RWPE2 (cell line): ENCODE measurements around the gene TAPBPL.
A peak's percentile ranks its signal among the peaks of the same experiment; 100 is the strongest.
"Not testable (repeated sequence)": the region's sequence is repeated elsewhere in the genome, so short reads cannot be mapped to it uniquely, and the experiment has no call there.

Experiments
- ATAC-seq: fragments of 200-7000 bp; cut with Tn5 transposase; 3 replicates; pipeline ENCODE4 v1.9.1; 2021; ENCODE audit warnings: low read depth
- DNase-seq: peaks from one replicate; pipeline ENCODE4 v3.0.0-alpha.2; 2020; ENCODE audit warnings: low spot score
- H3K27ac ChIP-seq: fragments of 450-650 bp; 2 replicates; pipeline ENCODE4 v1.5.1; 2017; ENCODE audit warnings: mild to moderate bottlenecking; ENCODE audit not compliant: poor library complexity, severe bottlenecking
- H3K27me3 ChIP-seq: fragments of 250-450 bp; sonication (Bioruptor Pico); 2 replicates; pipeline ENCODE4 v1.5.1; 2021; ENCODE audit warnings: mild to moderate bottlenecking, moderate library complexity; ENCODE audit not compliant: insufficient read depth, poor library complexity, severe bottlenecking
- H3K36me3 ChIP-seq: fragments of 250-450 bp; sonication (Bioruptor Pico); 2 replicates; pipeline ENCODE4 v1.5.1; 2020; ENCODE audit warnings: low read depth, mild to moderate bottlenecking, moderate library complexity
- H3K4me1 ChIP-seq: fragments of 250-450 bp; sonication (Bioruptor Pico); 2 replicates; pipeline ENCODE4 v1.5.1; 2021; ENCODE audit warnings: mild to moderate bottlenecking, moderate library complexity; ENCODE audit not compliant: insufficient read depth, poor library complexity, severe bottlenecking
- H3K4me3 ChIP-seq: fragments of 250-450 bp; sonication (Bioruptor Pico); 2 replicates; pipeline ENCODE4 v1.5.1; 2021; ENCODE audit warnings: mild to moderate bottlenecking, moderate library complexity; ENCODE audit not compliant: severe bottlenecking
- H3K9me3 ChIP-seq: fragments of 250-450 bp; sonication (Bioruptor Pico); 2 replicates; pipeline ENCODE4 v1.5.1; 2021; ENCODE audit warnings: mild to moderate bottlenecking, moderate library complexity; ENCODE audit not compliant: severe bottlenecking
- TF ChIP-seq, protein P1 (sequence below): fragments of 450-650 bp; IDR thresholded peaks from one replicate; pipeline ENCODE4 v1.5.1; 2017; ENCODE audit warnings: mild to moderate bottlenecking, moderate library complexity; ENCODE audit not compliant: poor library complexity, severe bottlenecking

Gene TAPBPL

DNA sequence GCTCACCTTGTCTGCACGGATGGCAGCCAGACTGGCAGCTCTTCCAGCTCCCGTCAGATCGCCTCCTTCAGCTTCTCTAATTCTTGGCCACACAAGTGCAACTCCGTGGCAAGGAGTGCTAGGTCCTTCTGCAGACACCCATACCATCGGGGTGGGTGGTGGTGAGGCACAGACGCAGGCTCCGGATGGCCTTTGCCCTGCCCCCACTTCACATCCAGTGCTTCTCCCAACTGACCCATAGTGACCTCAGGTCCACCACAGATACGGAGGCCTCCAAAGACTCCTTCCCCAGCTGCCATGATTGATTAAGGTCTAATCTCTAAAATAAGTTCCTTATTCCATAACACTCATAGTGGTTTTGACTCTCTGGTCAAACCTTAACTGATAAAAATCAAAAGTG, 27.0 kb upstream of the TAPBPL start:
- no peaks in the 10 kb centered on the region for H3K36me3 ChIP-seq
- no peak overlapping the region for H3K27ac ChIP-seq
- H3K4me1 ChIP-seq: no peaks in the 10 kb centered on the region
- DNase-seq (no peak), ATAC-seq (no peak)
- no peaks in the 10 kb centered on the region for H3K9me3 ChIP-seq
- H3K4me3 ChIP-seq: no peak overlapping the region
- TF ChIP-seq, protein P1, sequence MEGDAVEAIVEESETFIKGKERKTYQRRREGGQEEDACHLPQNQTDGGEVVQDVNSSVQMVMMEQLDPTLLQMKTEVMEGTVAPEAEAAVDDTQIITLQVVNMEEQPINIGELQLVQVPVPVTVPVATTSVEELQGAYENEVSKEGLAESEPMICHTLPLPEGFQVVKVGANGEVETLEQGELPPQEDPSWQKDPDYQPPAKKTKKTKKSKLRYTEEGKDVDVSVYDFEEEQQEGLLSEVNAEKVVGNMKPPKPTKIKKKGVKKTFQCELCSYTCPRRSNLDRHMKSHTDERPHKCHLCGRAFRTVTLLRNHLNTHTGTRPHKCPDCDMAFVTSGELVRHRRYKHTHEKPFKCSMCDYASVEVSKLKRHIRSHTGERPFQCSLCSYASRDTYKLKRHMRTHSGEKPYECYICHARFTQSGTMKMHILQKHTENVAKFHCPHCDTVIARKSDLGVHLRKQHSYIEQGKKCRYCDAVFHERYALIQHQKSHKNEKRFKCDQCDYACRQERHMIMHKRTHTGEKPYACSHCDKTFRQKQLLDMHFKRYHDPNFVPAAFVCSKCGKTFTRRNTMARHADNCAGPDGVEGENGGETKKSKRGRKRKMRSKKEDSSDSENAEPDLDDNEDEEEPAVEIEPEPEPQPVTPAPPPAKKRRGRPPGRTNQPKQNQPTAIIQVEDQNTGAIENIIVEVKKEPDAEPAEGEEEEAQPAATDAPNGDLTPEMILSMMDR: no peak
- no peaks in the 10 kb centered on the region for H3K27me3 ChIP-seq

DNA sequence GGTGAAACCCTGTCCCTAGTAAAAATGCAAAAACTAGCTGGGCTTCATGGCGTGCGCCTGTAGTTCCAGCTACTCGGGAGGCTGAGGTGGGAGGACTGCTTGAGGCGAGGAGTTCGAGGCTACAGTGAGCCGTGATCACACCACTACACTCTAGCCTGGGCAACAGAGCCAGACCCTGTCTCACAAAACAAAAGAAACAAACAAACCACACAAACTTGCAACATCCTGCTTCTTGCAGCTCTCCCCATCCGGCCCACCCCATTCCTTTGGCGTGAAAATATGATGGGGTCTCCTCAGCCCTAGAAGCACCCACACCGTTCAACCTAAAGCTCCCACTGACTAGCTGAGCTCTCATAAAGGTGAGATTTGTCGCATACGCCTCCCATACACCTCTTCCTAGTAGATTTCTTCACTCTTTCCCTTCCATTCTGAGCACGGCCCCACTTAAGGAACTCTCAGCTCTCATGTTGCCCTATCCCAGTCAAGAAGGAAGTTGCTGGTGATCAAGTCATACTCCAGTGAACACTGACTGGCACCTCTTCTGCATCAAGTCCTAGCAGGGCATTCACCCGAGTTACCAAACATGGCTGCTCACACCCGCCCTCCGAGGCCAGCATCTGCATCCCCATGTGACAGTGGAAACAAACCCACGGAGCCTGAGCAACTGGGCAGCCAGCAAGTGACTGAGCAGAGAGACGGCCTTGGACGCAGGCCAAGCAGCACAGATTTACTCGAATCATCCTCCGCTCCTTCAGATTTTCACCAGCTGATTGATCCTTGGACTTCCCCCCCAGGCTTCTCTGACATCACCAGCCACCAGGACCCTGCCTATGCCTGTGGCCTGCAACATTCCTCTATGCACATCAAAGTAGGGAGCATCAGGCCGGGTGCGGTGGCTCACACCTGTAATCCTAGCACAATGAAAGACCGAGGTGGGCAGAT, 26.0 kb upstream of the TAPBPL start:
- Histone ChIP-seq H3K4me1 (peaks cover 9% of the 10 kb centered on the region), H3K27me3 (no peaks in the 10 kb centered on the region), H3K27ac (no peak overlapping the region), H3K4me3 (no peak overlapping the region), H3K36me3 (no peaks in the 10 kb centered on the region), H3K9me3 (no peaks in the 10 kb centered on the region)
- ATAC-seq (no peak), DNase-seq (no peak)
- TF ChIP-seq, protein P1: no peak

DNA sequence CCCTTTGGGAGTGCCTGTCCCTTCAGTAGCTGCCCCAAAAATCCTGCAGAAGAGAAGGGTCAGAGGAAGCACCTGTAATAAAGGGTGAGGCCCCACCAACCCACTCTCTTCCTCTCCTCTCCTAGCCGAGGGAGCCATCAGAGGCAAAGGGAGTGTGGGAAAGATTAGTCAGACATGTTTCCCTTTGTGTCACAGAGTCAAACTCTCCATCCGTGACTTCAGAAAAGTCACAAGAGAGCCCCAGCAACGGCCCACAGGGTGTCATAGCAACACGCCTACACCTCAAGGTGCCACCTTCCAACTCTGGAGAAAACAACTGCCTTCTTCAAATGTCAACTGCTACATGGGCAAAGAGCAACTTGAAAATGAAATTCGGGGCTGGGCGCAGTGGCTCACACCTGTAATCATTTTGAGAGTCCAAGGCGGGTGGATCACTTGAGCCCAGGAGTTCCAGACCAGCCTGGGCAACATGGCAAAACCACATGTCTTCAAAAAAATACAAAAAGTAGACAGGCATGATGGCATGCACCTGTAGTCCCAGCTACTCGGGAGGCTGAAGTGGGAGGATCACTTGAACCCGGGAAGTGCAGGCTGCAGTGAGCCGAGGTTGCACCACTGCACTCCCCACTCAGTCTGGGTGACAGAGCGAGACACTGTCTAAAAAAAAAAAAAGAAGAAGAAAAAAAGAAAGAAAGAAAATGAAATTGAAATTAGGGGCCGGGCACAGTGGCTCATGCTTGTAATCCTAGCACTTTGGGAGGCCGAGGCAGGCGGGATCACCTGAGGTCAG, 24.8 kb upstream of the TAPBPL start:
- peaks cover 13% of the 10 kb centered on the region for H3K4me1 ChIP-seq

DNA sequence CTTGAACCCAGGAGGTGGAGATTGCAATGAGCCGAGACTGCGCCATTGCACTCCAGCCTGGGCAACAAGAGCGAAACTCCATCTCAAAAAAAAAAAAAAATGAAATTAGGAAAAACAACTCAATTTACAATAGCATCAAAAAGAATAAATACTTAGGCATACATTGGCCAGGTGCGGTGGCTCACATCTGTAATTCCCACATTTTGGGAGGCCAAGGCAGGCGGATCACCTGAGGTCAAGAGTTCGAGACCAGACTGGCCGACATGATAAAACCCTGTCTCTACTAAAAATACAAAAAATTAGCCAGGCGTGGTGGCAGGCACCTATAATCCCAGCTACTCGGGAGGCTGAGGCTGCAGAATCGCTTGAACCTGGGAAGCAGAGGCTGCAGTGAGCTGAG, 24.0 kb upstream of the TAPBPL start:
- H3K9me3 ChIP-seq, H3K27me3 ChIP-seq, ATAC-seq, H3K4me3 ChIP-seq, H3K36me3 ChIP-seq, H3K27ac ChIP-seq: not testable (repeated sequence)
- peaks cover 13% of the 10 kb centered on the region for H3K4me1 ChIP-seq
- DNase-seq: peak; percentile 6

More for the DNA sequence above, 24.8 kb upstream of the TAPBPL start:
- Histone ChIP-seq H3K36me3 (no peaks in the 10 kb centered on the region), H3K4me3 (no peak overlapping the region), H3K9me3 (no peaks in the 10 kb centered on the region), H3K27me3 (no peaks in the 10 kb centered on the region), H3K27ac (no peak overlapping the region)
- DNase-seq (peak; percentile 25), ATAC-seq (no peak)
- TF ChIP-seq, protein P1: no peak

DNA sequence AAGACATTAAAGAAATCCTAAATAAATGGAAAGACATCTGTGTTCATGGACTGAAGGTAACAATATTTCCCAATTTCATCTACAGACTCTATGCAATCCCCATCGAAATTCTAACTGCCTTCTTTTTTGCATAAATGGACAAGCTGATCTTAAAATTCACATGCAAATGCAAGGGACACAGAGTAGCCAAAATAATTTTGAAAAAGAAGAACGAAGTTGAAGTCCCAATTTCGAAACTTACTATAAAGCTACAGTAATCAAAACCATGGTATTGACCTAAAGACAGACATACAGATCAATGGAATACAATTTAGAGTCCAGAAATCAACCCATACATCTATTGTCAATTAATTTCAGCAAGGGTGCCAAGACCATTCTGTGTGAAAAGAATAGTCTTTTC, 23.5 kb upstream of the TAPBPL start:
- DNase-seq (no peak), ATAC-seq (no peak)
- no peaks in the 10 kb centered on the region for H3K36me3 ChIP-seq
- H3K27me3 ChIP-seq: no peaks in the 10 kb centered on the region
- H3K27ac ChIP-seq: no peak overlapping the region
- no peak overlapping the region for H3K4me3 ChIP-seq
- no peaks in the 10 kb centered on the region for H3K9me3 ChIP-seq
- peaks cover 13% of the 10 kb centered on the region for H3K4me1 ChIP-seq
- TF ChIP-seq, protein P1: no peak
